Measurements from ENCODE around the gene USP24. TPM values are rescaled to one million over a fixed set of nuclear protein-coding genes. Genes with fewer than 3 reads are reported as not detected.

The USP24 gene
- total RNA-seq, 1 experiment from 2014 or later, result 35.3 TPM

DNA sequence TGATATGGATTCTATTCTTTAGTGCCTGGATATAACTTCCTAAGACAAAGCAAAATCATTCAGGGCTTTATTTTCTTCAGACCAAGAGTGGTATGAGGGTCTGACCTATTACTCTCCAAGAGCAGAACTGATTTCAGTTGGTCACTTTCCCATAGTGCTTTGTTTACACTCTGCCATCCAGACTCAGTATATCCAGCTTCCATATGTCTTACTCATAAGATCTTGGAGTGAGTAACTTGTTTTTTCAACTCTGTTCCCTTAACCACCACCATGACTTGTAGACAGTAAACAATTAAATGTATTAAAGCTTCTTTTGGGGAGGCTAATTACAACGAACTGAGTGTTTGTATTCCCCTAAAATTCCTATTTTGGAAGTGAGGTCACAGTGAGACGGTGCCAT lies 83.4 kb downstream of the USP24 start:
- no CpG with 5 or more reads among the region's 2 CpGs for WGBS (ENCODE audit: extremely low coverage, insufficient read length, low lambda C conversion rate)
- no peak overlapping the region for H3K27ac Mint-ChIP-seq

More for the DNA sequence above, 83.4 kb downstream of the USP24 start:
- Histone ChIP-seq H3K27ac (ENCODE audit: insufficient read length, low read depth, low read length) (no peak overlapping the region), H3K23ac (ENCODE audit: insufficient read length, low read depth, low read length) (no peak overlapping the region), H2BK5ac (ENCODE audit: insufficient read length, low read length) (no peak overlapping the region), H3K79me2 (ENCODE audit: insufficient read depth, low read length) (no peaks in the 10 kb centered on the region), H3K4ac (ENCODE audit: low read depth, low read length) (no peak overlapping the region), H3K18ac (ENCODE audit: insufficient read length, low read depth, low read length) (no peak overlapping the region), H2AFZ (ENCODE audit: low read length) (no peak overlapping the region), H3K9me3 (ENCODE audit: control insufficient read depth, low read depth, low read length) (no peaks in the 10 kb centered on the region), H3K4me1 (ENCODE audit: insufficient read depth, low read length) (no peaks in the 10 kb centered on the region), H4K91ac (ENCODE audit: insufficient read length, low read depth, low read length) (no peak overlapping the region), H3K4me2 (ENCODE audit: insufficient read depth, insufficient read length, low read length) (no peak overlapping the region), H3K56ac (ENCODE audit: insufficient read length, low read depth, low read length) (no peak overlapping the region), H2BK120ac (ENCODE audit: low read depth, low read length, poor library complexity, severe bottlenecking) (no peak overlapping the region), H4K8ac (replicated peaks; ENCODE audit: insufficient read length, low read depth, low read length) (no peak overlapping the region), H2AK5ac (ENCODE audit: insufficient read length, low read length) (no peak overlapping the region), H3K9ac (ENCODE audit: extremely low read depth, insufficient read length, low read length) (no peak overlapping the region), H4K20me1 (ENCODE audit: control insufficient read depth, insufficient read depth, insufficient read length) (no peaks in the 10 kb centered on the region), H2BK12ac (ENCODE audit: insufficient read length, low read depth, low read length) (no peak overlapping the region), H3K79me1 (ENCODE audit: insufficient read depth, low read depth, low read length, poor library complexity, severe bottlenecking) (no peaks in the 10 kb centered on the region), H3K23me2 (ENCODE audit: insufficient read length, low read depth, low read length, poor library complexity, severe bottlenecking) (no peaks in the 10 kb centered on the region), H3T11ph (ENCODE audit: low read length) (no peak overlapping the region), H2BK20ac (ENCODE audit: low read depth, low read length, poor library complexity, severe bottlenecking) (no peak overlapping the region), H3K14ac (ENCODE audit: insufficient read depth, low read length) (no peak overlapping the region), H4K5ac (ENCODE audit: insufficient read length, low read depth, low read length) (no peak overlapping the region), H3K27me3 (ENCODE audit: insufficient read depth, low read length) (no peaks in the 10 kb centered on the region), H2BK15ac (ENCODE audit: low read depth, low read length) (no peak overlapping the region)
- Mint-ChIP-seq H3K36me3 (ENCODE audit: insufficient read depth in 1 of 3, low read depth in 3 of 3) (peaks cover 19 to 64% (median 49%) of the 10 kb centered on the region in 3 experiments; a peak in 6 of 7 replicates), H3K27me3 (ENCODE audit: low read depth) (no peaks in the 10 kb centered on the region), H3K9me3 (no peaks in the 10 kb centered on the region), H3K4me1 (no peaks in the 10 kb centered on the region), H3K4me3 (no peak overlapping the region)
- no peak for TF ChIP-seq CTCF (conservative IDR thresholded peaks at IDR 0.05)
- no peak for DNase-seq

Data from H9 (cell line).